Activated CD4-positive, alpha-beta T cell treated with anti-CD3 and anti-CD28 coated beads, Interleukin-2, amount 50 U/mL, for 1 hour (primary cell): ENCODE measurements around the gene SEMA3A.
"Not testable (repeated sequence)": the region's sequence is repeated elsewhere in the genome, so short reads cannot be mapped to it uniquely, and the experiment has no call there.

Experiments used
- DNase-seq: peaks from one replicate; pipeline ENCODE4 v3.0.0-alpha.2; 2020

Gene SEMA3A

GRCh38 chr7:84107259-84107658 lies 87.3 kb downstream of the SEMA3A start:
- no peak for DNase-seq

- DNase-seq, result no peak
Observed at GRCh38 chr7:84106291-84106690, 88.3 kb downstream of the SEMA3A start.

- no peak for DNase-seq
Observed at GRCh38 chr7:84105586-84105985, 89.0 kb downstream of the SEMA3A start.

- no peak for DNase-seq
Observed at GRCh38 chr7:84104826-84105225, 89.8 kb downstream of the SEMA3A start.

GRCh38 chr7:84102213-84102612 lies 92.4 kb downstream of the SEMA3A start:
- no peak for DNase-seq

GRCh38 chr7:84100866-84101265 lies 93.7 kb downstream of the SEMA3A start:
- DNase-seq, result no peak

GRCh38 chr7:84095971-84096370 lies 98.6 kb downstream of the SEMA3A start:
- no peak for DNase-seq

- no peak for DNase-seq
Observed at GRCh38 chr7:84092207-84092606, 102.4 kb downstream of the SEMA3A start.

- DNase-seq, result no peak
Observed at GRCh38 chr7:84091318-84091717, 103.3 kb downstream of the SEMA3A start.

- DNase-seq, result no peak
Observed at GRCh38 chr7:84088802-84089201, 105.8 kb downstream of the SEMA3A start.

- DNase-seq, result no peak
Observed at GRCh38 chr7:84085998-84086397, 108.6 kb downstream of the SEMA3A start.

GRCh38 chr7:84085147-84085546 lies 109.4 kb downstream of the SEMA3A start:
- no peak for DNase-seq

GRCh38 chr7:84083846-84084245 lies 110.7 kb downstream of the SEMA3A start:
- DNase-seq, result no peak

GRCh38 chr7:84081973-84082522 lies 112.5 kb downstream of the SEMA3A start:
- no peak for DNase-seq

GRCh38 chr7:84077336-84077735 lies 117.3 kb downstream of the SEMA3A start:
- no peak for DNase-seq

- DNase-seq, result no peak
Observed at GRCh38 chr7:84076219-84076618, 118.4 kb downstream of the SEMA3A start.

- DNase-seq, result no peak
Observed at GRCh38 chr7:84073186-84073875, 121.3 kb downstream of the SEMA3A start.

GRCh38 chr7:84070770-84071169 lies 123.8 kb downstream of the SEMA3A start:
- no peak for DNase-seq

- no peak for DNase-seq
Observed at GRCh38 chr7:84069999-84070500, 124.5 kb downstream of the SEMA3A start.

GRCh38 chr7:84069033-84069432 lies 125.6 kb downstream of the SEMA3A start:
- no peak for DNase-seq

GRCh38 chr7:84062489-84062901 lies 132.1 kb downstream of the SEMA3A start:
- not testable (repeated sequence) for DNase-seq

GRCh38 chr7:84060760-84061261 lies 133.8 kb downstream of the SEMA3A start:
- DNase-seq, result no peak

GRCh38 chr7:84060000-84060399 lies 134.6 kb downstream of the SEMA3A start:
- no peak for DNase-seq

- DNase-seq, result no peak
Observed at GRCh38 chr7:84058311-84059076, 136.1 kb downstream of the SEMA3A start.
